HUES64 (cell line): ENCODE data around the gene MISP.

Experiments used
- H3K27ac ChIP-seq: 2 replicates; pipeline ENCODE4 v1.7.0; 2013; ENCODE audit warnings: low read depth, low read length, inconsistent platforms
- H3K27me3 ChIP-seq: 2 replicates; pipeline ENCODE4 v1.6.1; 2013; ENCODE audit warnings: mild to moderate bottlenecking, low read length; ENCODE audit not compliant: insufficient read depth
- H3K36me3 ChIP-seq: 2 replicates; pipeline ENCODE4 v1.6.1; 2013; ENCODE audit warnings: mild to moderate bottlenecking, low read length; ENCODE audit not compliant: insufficient read depth
- H3K4me1 ChIP-seq: 2 replicates; pipeline ENCODE4 v1.6.1; 2013; ENCODE audit warnings: mild to moderate bottlenecking, low read length, moderate library complexity; ENCODE audit not compliant: insufficient read depth
- H3K4me3 ChIP-seq: 2 replicates; pipeline ENCODE4 v1.5.1; 2013; ENCODE audit warnings: mild to moderate bottlenecking, low read length, moderate library complexity
- H3K9ac ChIP-seq: 2 replicates; pipeline ENCODE4 v1.6.1; 2013; ENCODE audit warnings: mild to moderate bottlenecking, low read depth, low read length
- H3K9me3 ChIP-seq: 2 replicates; pipeline ENCODE4 v1.6.1; 2013; ENCODE audit warnings: low read depth, low read length; ENCODE audit not compliant: insufficient read depth
- WGBS: fragments of 150-250, 120-280 bp; methylation state at CpG from one replicate; pipeline ENCODE4 v1.1.7; 2013; ENCODE audit warnings: missing lambda C conversion rate; 5-methylcytosine and 5-hydroxymethylcytosine counted together

Gene MISP

GRCh38 chr19:807627-808422 lies 56.9 kb downstream of the MISP start:
- 96% methylated on average over 44 of the region's 44 CpGs for WGBS
- H3K27ac ChIP-seq: no peak overlapping the region
- H3K4me3 ChIP-seq: no peak overlapping the region
- no peaks in the 10 kb centered on the region for H3K9me3 ChIP-seq
- no peaks in the 10 kb centered on the region for H3K27me3 ChIP-seq
- peaks cover 93% of the 10 kb centered on the region for H3K36me3 ChIP-seq
- no peak overlapping the region for H3K9ac ChIP-seq
- no peaks in the 10 kb centered on the region for H3K4me1 ChIP-seq

- no peaks in the 10 kb centered on the region for H3K9me3 ChIP-seq
- H3K4me3 ChIP-seq: no peak overlapping the region
- H3K27ac ChIP-seq: no peak overlapping the region
- WGBS: 96% methylated on average over 26 of the region's 26 CpGs
- H3K9ac ChIP-seq: no peak overlapping the region
- H3K27me3 ChIP-seq: no peaks in the 10 kb centered on the region
- peaks cover 87% of the 10 kb centered on the region for H3K36me3 ChIP-seq
- H3K4me1 ChIP-seq: no peaks in the 10 kb centered on the region
Measured at GRCh38 chr19:808423-808775, 57.5 kb downstream of the MISP start.

GRCh38 chr19:810077-810855 lies 59.4 kb downstream of the MISP start:
- H3K36me3 ChIP-seq: peaks cover 76% of the 10 kb centered on the region
- WGBS: 94% methylated on average over 30 of the region's 30 CpGs
- H3K4me1 ChIP-seq: no peaks in the 10 kb centered on the region
- no peak overlapping the region for H3K9ac ChIP-seq
- H3K27me3 ChIP-seq: no peaks in the 10 kb centered on the region
- H3K27ac ChIP-seq: no peak overlapping the region; the same call in 1 of the 2 replicates
- no peaks in the 10 kb centered on the region for H3K9me3 ChIP-seq
- no peak overlapping the region for H3K4me3 ChIP-seq

GRCh38 chr19:810883-811489 lies 60.1 kb downstream of the MISP start:
- H3K9me3 ChIP-seq: no peaks in the 10 kb centered on the region
- no peak overlapping the region for H3K4me3 ChIP-seq
- WGBS: 95% methylated on average over 24 of the region's 25 CpGs
- no peaks in the 10 kb centered on the region for H3K4me1 ChIP-seq
- no peaks in the 10 kb centered on the region for H3K27me3 ChIP-seq
- peaks cover 74% of the 10 kb centered on the region for H3K36me3 ChIP-seq
- H3K27ac ChIP-seq: no peak overlapping the region; the same call in 1 of the 2 replicates
- H3K9ac ChIP-seq: no peak overlapping the region

- 96% methylated on average over 20 of the region's 20 CpGs for WGBS
- no peak overlapping the region; the same call in 1 of the 2 replicates for H3K27ac ChIP-seq
- H3K9me3 ChIP-seq: no peaks in the 10 kb centered on the region
- no peaks in the 10 kb centered on the region for H3K27me3 ChIP-seq
- no peaks in the 10 kb centered on the region for H3K4me1 ChIP-seq
- peaks cover 72% of the 10 kb centered on the region for H3K36me3 ChIP-seq
- H3K4me3 ChIP-seq: no peak overlapping the region
- no peak overlapping the region for H3K9ac ChIP-seq
Measured at GRCh38 chr19:811506-812048, 60.7 kb downstream of the MISP start.

GRCh38 chr19:812049-812746 lies 61.3 kb downstream of the MISP start:
- no peak overlapping the region for H3K27ac ChIP-seq
- H3K9me3 ChIP-seq: no peaks in the 10 kb centered on the region
- no peaks in the 10 kb centered on the region for H3K4me1 ChIP-seq
- no peaks in the 10 kb centered on the region for H3K27me3 ChIP-seq
- H3K9ac ChIP-seq: no peak overlapping the region
- H3K36me3 ChIP-seq: peaks cover 66% of the 10 kb centered on the region
- 96% methylated on average over 80 of the region's 80 CpGs for WGBS
- no peak overlapping the region for H3K4me3 ChIP-seq

GRCh38 chr19:812747-813218 lies 61.9 kb downstream of the MISP start:
- H3K9ac ChIP-seq: no peak overlapping the region

GRCh38 chr19:813219-814151 lies 62.6 kb downstream of the MISP start:
- Histone ChIP-seq H3K4me3 (no peak overlapping the region), H3K4me1 (no peaks in the 10 kb centered on the region), H3K9ac (no peak overlapping the region), H3K27me3 (no peaks in the 10 kb centered on the region), H3K36me3 (peaks cover 59% of the 10 kb centered on the region), H3K27ac (no peak overlapping the region), H3K9me3 (no peaks in the 10 kb centered on the region)
- 96% methylated on average over 87 of the region's 87 CpGs for WGBS

More at GRCh38 chr19:812747-813218, 61.9 kb downstream of the MISP start:
- Histone ChIP-seq H3K4me3 (no peak overlapping the region), H3K27ac (no peak overlapping the region), H3K4me1 (no peaks in the 10 kb centered on the region), H3K27me3 (no peaks in the 10 kb centered on the region), H3K36me3 (peaks cover 65% of the 10 kb centered on the region), H3K9me3 (no peaks in the 10 kb centered on the region)
- 95% methylated on average over 72 of the region's 72 CpGs for WGBS
